Activated CD4-positive, alpha-beta T cell treated with anti-CD3 and anti-CD28 coated beads, Interleukin-2, amount 10 ng/mL, durations not matched to agents 7 days and 5 days (primary cell): ENCODE measurements around the gene USP48. TPM values are rescaled to one million over a fixed set of nuclear protein-coding genes. Genes with fewer than 3 reads are reported as not detected.

Experiments
- CTCF ChIA-PET: fragments of 350-600 bp; sonication (Branson Sonifier 250); formaldehyde crosslinking; loops from one replicate; lab custom pipeline; 2021; ENCODE audit warnings: antibody characterized with exemption; lab: Charles Lee
- POLR2A ChIA-PET: fragments of 350-600 bp; sonication (Branson Sonifier 250); formaldehyde crosslinking; loops from one replicate; lab custom pipeline; 2021; ENCODE audit warnings: antibody characterized with exemption; lab: Charles Lee
- DNase-seq: peaks from one replicate; pipeline ENCODE4 v3.0.0-alpha.2; 2020
- H3K27ac Mint-ChIP-seq: one replicate; pipeline ENCODE4 v1.8.0; 2021; ENCODE audit warnings: mild to moderate bottlenecking, moderate library complexity, mixed read lengths
- H3K27me3 Mint-ChIP-seq: one replicate; pipeline ENCODE4 v1.8.0; 2021; ENCODE audit warnings: mixed read lengths
- H3K36me3 Mint-ChIP-seq: one replicate; pipeline ENCODE4 v1.8.0; 2021; ENCODE audit warnings: low read depth, mixed read lengths
- H3K4me1 Mint-ChIP-seq: one replicate; pipeline ENCODE4 v1.8.0; 2021; ENCODE audit warnings: mixed read lengths
- H3K4me3 Mint-ChIP-seq: one replicate; pipeline ENCODE4 v1.8.0; 2021; ENCODE audit warnings: mild to moderate bottlenecking, moderate library complexity, mixed read lengths
- H3K9me3 Mint-ChIP-seq: one replicate; pipeline ENCODE4 v1.8.0; 2021; ENCODE audit warnings: mixed read lengths
- total RNA-seq, 2 experiments: library from RNA; stranded (reverse); gene quantifications; one replicate each; pipeline ENCODE4 v1.2.3, GENCODE V29; 2021

USP48 gene
- total RNA-seq, 2 experiments from 2014 or later = 70.9 to 80.6 TPM

- Mint-ChIP-seq H3K9me3 (no peaks in the 10 kb centered on the region), H3K4me3 (no peak overlapping the region), H3K36me3 (peaks cover 26% of the 10 kb centered on the region), H3K27me3 (no peaks in the 10 kb centered on the region), H3K4me1 (no peaks in the 10 kb centered on the region), H3K27ac (peak overlapping the region; percentile 6)
- POLR2A ChIA-PET = no interaction called here
- DNase-seq = no peak
- CTCF ChIA-PET = no interaction called here
These were observed 33.0 kb downstream of the USP48 start for GRCh38 chr1:21749859-21750468.

- CTCF ChIA-PET = interaction anchor here (0.9 kb wide), 1 partner anchor 56 kb away, joined by 3 read pairs; no protein-coding TSS in a partner anchor
- Mint-ChIP-seq H3K4me1 (no peaks in the 10 kb centered on the region), H3K27ac (peak overlapping the region; percentile 3), H3K27me3 (no peaks in the 10 kb centered on the region), H3K36me3 (peaks cover 24% of the 10 kb centered on the region), H3K9me3 (no peaks in the 10 kb centered on the region), H3K4me3 (no peak overlapping the region)
- DNase-seq = no peak
- POLR2A ChIA-PET = no interaction called here
These were observed 33.8 kb downstream of the USP48 start for GRCh38 chr1:21749109-21749508.

- peaks cover 27% of the 10 kb centered on the region for H3K36me3 Mint-ChIP-seq
- H3K27ac Mint-ChIP-seq = no peak overlapping the region
- DNase-seq = no peak
- no peaks in the 10 kb centered on the region for H3K9me3 Mint-ChIP-seq
- peaks cover 27% of the 10 kb centered on the region for H3K4me1 Mint-ChIP-seq
- H3K27me3 Mint-ChIP-seq = no peaks in the 10 kb centered on the region
- no peak overlapping the region for H3K4me3 Mint-ChIP-seq
- CTCF ChIA-PET = interaction anchor here (0.6 to 0.7 kb wide), 2 partner anchors 17 to 75 kb away, joined by 3 read pairs; no protein-coding TSS in a partner anchor
- POLR2A ChIA-PET = no interaction called here
These were observed 39.5 kb downstream of the USP48 start for GRCh38 chr1:21743476-21743875.

GRCh38 chr1:21742578-21742977 is 40.4 kb downstream of the USP48 start:
- no peak overlapping the region for H3K27ac Mint-ChIP-seq
- H3K9me3 Mint-ChIP-seq = no peaks in the 10 kb centered on the region
- H3K4me1 Mint-ChIP-seq = peaks cover 27% of the 10 kb centered on the region
- H3K27me3 Mint-ChIP-seq = no peaks in the 10 kb centered on the region
- ChIA-PET CTCF (no interaction called here), POLR2A (no interaction called here)
- peaks cover 24% of the 10 kb centered on the region for H3K36me3 Mint-ChIP-seq
- DNase-seq = no peak
- no peak overlapping the region for H3K4me3 Mint-ChIP-seq

- Mint-ChIP-seq H3K27ac (no peak overlapping the region), H3K4me1 (peaks cover 27% of the 10 kb centered on the region), H3K36me3 (peaks cover 26% of the 10 kb centered on the region), H3K27me3 (no peaks in the 10 kb centered on the region), H3K4me3 (no peak overlapping the region), H3K9me3 (no peaks in the 10 kb centered on the region)
- ChIA-PET POLR2A (no interaction called here), CTCF (interaction anchor here (1.0 to 1.4 kb wide), 2 partner anchors 12 to 16 kb away, joined by 3 to 4 read pairs; no protein-coding TSS in a partner anchor)
- DNase-seq = no peak
These were observed 41.7 kb downstream of the USP48 start for GRCh38 chr1:21741206-21741605.

- POLR2A ChIA-PET = no interaction called here
- Mint-ChIP-seq H3K9me3 (no peaks in the 10 kb centered on the region), H3K27me3 (no peaks in the 10 kb centered on the region), H3K27ac (no peak overlapping the region), H3K4me1 (peaks cover 15% of the 10 kb centered on the region), H3K4me3 (no peak overlapping the region), H3K36me3 (peaks cover 28% of the 10 kb centered on the region)
- CTCF ChIA-PET = no interaction called here
- no peak for DNase-seq
These were observed 46.1 kb downstream of the USP48 start for GRCh38 chr1:21736876-21737275.

- no peak for DNase-seq
- no peaks in the 10 kb centered on the region for H3K9me3 Mint-ChIP-seq
- H3K27ac Mint-ChIP-seq = no peak overlapping the region
- H3K36me3 Mint-ChIP-seq = peaks cover 31% of the 10 kb centered on the region
- H3K27me3 Mint-ChIP-seq = no peaks in the 10 kb centered on the region
- H3K4me3 Mint-ChIP-seq = no peak overlapping the region
- CTCF ChIA-PET = interaction anchor here (0.6 kb wide), 1 partner anchor 9 kb away, joined by 5 read pairs; no protein-coding TSS in a partner anchor
- H3K4me1 Mint-ChIP-seq = peaks cover 11% of the 10 kb centered on the region
- POLR2A ChIA-PET = no interaction called here
These were observed 46.9 kb downstream of the USP48 start for GRCh38 chr1:21736011-21736410.

GRCh38 chr1:21734526-21734925 is 48.4 kb downstream of the USP48 start:
- Mint-ChIP-seq H3K27ac (no peak overlapping the region), H3K4me3 (no peak overlapping the region), H3K36me3 (peaks cover 23% of the 10 kb centered on the region), H3K27me3 (no peaks in the 10 kb centered on the region), H3K9me3 (no peaks in the 10 kb centered on the region), H3K4me1 (peaks cover 1% of the 10 kb centered on the region)
- CTCF ChIA-PET = no interaction called here
- no peak for DNase-seq
- POLR2A ChIA-PET = no interaction called here

GRCh38 chr1:21732664-21733063 is 50.3 kb downstream of the USP48 start:
- Mint-ChIP-seq H3K36me3 (peaks cover 25% of the 10 kb centered on the region), H3K4me1 (no peaks in the 10 kb centered on the region), H3K27me3 (no peaks in the 10 kb centered on the region), H3K9me3 (no peaks in the 10 kb centered on the region), H3K27ac (no peak overlapping the region), H3K4me3 (no peak overlapping the region)
- no peak for DNase-seq
- ChIA-PET CTCF (interaction anchor here (0.7 kb wide), 1 partner anchor 424 kb away, joined by 3 read pairs; no protein-coding TSS in a partner anchor), POLR2A (interaction anchor here (0.6 kb wide), 1 partner anchor 24 kb away, joined by 4 read pairs; no protein-coding TSS in a partner anchor)

- H3K27ac Mint-ChIP-seq = no peak overlapping the region
- ChIA-PET CTCF (interaction anchor here (0.6 to 1.6 kb wide), 4 partner anchors 15 to 587 kb away, joined by 3 to 5 read pairs (median 4); no protein-coding TSS in a partner anchor), POLR2A (no interaction called here)
- no peaks in the 10 kb centered on the region for H3K27me3 Mint-ChIP-seq
- H3K4me1 Mint-ChIP-seq = no peaks in the 10 kb centered on the region
- H3K36me3 Mint-ChIP-seq = peaks cover 42% of the 10 kb centered on the region
- no peak overlapping the region for H3K4me3 Mint-ChIP-seq
- DNase-seq = no peak
- H3K9me3 Mint-ChIP-seq = no peaks in the 10 kb centered on the region
These were observed 57.1 kb downstream of the USP48 start for GRCh38 chr1:21725748-21726392.

GRCh38 chr1:21724570-21724969 is 58.4 kb downstream of the USP48 start:
- CTCF ChIA-PET = interaction anchor here (0.8 kb wide), 1 partner anchor 15 kb away, joined by 3 read pairs; no protein-coding TSS in a partner anchor
- no peak for DNase-seq
- no peak overlapping the region for H3K27ac Mint-ChIP-seq

GRCh38 chr1:21724098-21724497 is 58.9 kb downstream of the USP48 start:
- Mint-ChIP-seq H3K4me1 (no peaks in the 10 kb centered on the region), H3K4me3 (no peak overlapping the region), H3K36me3 (peaks cover 45% of the 10 kb centered on the region), H3K27me3 (no peaks in the 10 kb centered on the region), H3K9me3 (no peaks in the 10 kb centered on the region), H3K27ac (no peak overlapping the region)
- CTCF ChIA-PET = interaction anchor here (0.8 kb wide), 1 partner anchor 15 kb away, joined by 3 read pairs; no protein-coding TSS in a partner anchor
- DNase-seq = no peak
- POLR2A ChIA-PET = no interaction called here

More at GRCh38 chr1:21724570-21724969, 58.4 kb downstream of the USP48 start:
- Mint-ChIP-seq H3K27me3 (no peaks in the 10 kb centered on the region), H3K36me3 (peaks cover 45% of the 10 kb centered on the region), H3K4me1 (no peaks in the 10 kb centered on the region), H3K4me3 (no peak overlapping the region), H3K9me3 (no peaks in the 10 kb centered on the region)
- POLR2A ChIA-PET = no interaction called here
